GM18511 (cell line): ENCODE measurements around the gene SLC45A3.

Experiments
- ATAC-seq: cut with Tn5 transposase; IDR thresholded peaks from one replicate; pipeline ENCODE4 v1.9.1; 2021; ENCODE audit warnings: mild to moderate bottlenecking, moderate library complexity; ENCODE audit not compliant: unreplicated experiment

SLC45A3 gene

GRCh38 chr1:205670150-205670446 lies 10.2 kb downstream of the SLC45A3 start:
- ATAC-seq, result no peak

GRCh38 chr1:205669341-205670149 lies 10.8 kb downstream of the SLC45A3 start:
- ATAC-seq, result peak; percentile 48

- ATAC-seq, result peak; percentile 31
Measured at GRCh38 chr1:205668951-205669340, 11.4 kb downstream of the SLC45A3 start.

GRCh38 chr1:205667909-205668643 lies 12.2 kb downstream of the SLC45A3 start:
- ATAC-seq, result no peak

GRCh38 chr1:205666372-205667166 lies 13.7 kb downstream of the SLC45A3 start:
- no peak for ATAC-seq

- no peak for ATAC-seq
Measured at GRCh38 chr1:205665201-205666045, 14.9 kb downstream of the SLC45A3 start.

GRCh38 chr1:205664399-205665017 lies 15.8 kb downstream of the SLC45A3 start:
- ATAC-seq, result no peak

GRCh38 chr1:205663286-205663936 lies 16.9 kb downstream of the SLC45A3 start:
- no peak for ATAC-seq

GRCh38 chr1:205662791-205663190 lies 17.5 kb downstream of the SLC45A3 start:
- ATAC-seq, result no peak

- ATAC-seq, result no peak
Measured at GRCh38 chr1:205662135-205662738, 18.1 kb downstream of the SLC45A3 start.

- no peak for ATAC-seq
Measured at GRCh38 chr1:205661429-205662134, 18.7 kb downstream of the SLC45A3 start.

- no peak for ATAC-seq
Measured at GRCh38 chr1:205660361-205660760, 19.9 kb downstream of the SLC45A3 start.

GRCh38 chr1:205658943-205659581 lies 21.2 kb downstream of the SLC45A3 start:
- no peak for ATAC-seq

- ATAC-seq, result no peak
Measured at GRCh38 chr1:205656236-205656635, 24.1 kb downstream of the SLC45A3 start.

GRCh38 chr1:205652984-205653383 lies 27.3 kb downstream of the SLC45A3 start:
- ATAC-seq, result no peak

GRCh38 chr1:205650241-205650640 lies 30.1 kb downstream of the SLC45A3 start:
- no peak for ATAC-seq

- ATAC-seq, result no peak
Measured at GRCh38 chr1:205645519-205645918, 34.8 kb downstream of the SLC45A3 start.

- ATAC-seq, result no peak
Measured at GRCh38 chr1:205642679-205643307, 37.5 kb downstream of the SLC45A3 start.
